Measurements from ENCODE around the gene LIF.
"Not testable (repeated sequence)": the region's sequence is repeated elsewhere in the genome, so short reads cannot be mapped to it uniquely, and the experiment has no call there.

Gene LIF

DNA sequence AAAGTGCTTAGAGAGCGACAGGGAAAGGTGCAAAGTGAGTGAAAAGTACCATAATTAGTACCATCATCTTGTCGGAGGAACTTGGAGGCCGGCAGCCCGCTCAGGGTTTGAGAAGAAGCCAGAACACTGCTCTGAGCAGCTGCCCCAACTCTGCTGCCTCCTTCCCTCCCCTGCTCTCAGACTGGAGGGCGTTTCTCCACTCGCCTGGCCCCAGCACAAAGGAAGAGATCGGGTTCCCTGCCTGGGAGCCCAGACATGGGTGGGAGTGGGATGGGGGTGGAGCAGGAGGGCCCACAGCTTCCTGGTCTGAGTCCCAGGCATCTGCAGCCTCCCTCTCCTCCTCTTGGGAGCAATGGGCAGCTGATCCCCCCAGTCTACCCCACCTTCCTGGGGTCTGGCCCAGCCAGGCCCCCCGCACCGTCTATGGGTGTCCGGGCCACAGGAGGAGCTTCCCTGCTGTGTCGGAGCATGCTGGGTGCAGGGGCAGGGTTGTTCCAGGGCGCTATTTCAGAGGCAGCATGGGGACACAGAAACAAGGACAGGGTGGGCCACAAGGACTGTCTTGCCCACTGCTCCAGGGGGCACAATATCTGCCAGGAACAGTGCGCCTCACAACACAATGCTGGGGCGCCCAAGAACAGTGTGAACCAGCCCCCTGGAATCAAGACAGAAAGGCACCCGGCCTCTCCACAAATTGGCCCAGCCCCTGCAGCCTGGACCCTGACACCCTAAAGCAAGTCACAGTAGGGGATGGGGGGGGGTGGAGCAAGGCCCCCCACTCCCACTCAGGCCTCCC lies 4.8 kb downstream of the LIF start:
- peak; percentile 39 for FAIRE-seq

GRCh38 chr22:30240541-30241417 lies 5.8 kb downstream of the LIF start:
- peak; percentile 94 for FAIRE-seq

DNA sequence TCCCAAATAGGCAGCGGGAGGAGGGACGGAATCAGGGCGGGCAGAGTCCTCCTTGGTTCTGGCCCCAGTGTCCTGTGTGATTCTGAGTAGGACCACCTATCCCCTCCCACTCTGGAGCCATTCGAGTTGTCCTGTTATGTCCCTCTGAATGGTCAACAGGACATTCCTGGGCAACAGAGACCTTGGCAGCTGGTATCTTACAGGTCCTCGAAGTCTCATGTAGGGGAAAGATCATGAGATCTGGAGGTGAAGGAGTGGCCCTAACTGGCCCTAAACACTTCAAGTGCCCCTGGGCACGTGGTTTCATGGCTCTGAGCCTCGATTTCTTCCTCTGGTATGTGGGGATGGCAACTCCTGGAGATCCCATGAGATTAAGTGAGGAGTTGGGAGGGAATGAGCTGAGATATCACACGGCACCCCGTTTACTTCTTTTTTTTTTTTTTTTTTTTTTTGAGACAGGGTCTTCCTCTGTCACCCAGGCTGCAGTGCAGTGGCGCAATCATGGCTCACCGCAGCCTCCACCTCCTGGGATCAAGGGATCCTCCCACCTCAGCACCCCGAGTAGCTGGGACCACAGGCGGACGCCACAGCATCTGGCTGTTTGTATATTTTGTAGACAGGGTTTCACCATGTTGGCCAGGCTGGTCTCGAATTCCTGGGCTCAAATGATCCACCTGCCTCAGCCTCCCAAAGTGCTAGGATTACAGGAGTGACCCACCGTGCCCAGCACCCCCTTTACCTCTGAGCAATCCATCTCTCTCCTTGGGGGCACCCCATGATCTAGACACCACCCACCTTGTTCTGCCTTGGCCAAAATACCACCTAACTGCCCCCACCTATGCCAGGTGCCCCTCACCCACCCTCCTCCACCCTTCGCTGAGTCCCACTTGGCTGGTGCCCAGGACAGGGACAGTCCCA lies 6.8 kb downstream of the LIF start:
- FAIRE-seq: peak; percentile 90

DNA sequence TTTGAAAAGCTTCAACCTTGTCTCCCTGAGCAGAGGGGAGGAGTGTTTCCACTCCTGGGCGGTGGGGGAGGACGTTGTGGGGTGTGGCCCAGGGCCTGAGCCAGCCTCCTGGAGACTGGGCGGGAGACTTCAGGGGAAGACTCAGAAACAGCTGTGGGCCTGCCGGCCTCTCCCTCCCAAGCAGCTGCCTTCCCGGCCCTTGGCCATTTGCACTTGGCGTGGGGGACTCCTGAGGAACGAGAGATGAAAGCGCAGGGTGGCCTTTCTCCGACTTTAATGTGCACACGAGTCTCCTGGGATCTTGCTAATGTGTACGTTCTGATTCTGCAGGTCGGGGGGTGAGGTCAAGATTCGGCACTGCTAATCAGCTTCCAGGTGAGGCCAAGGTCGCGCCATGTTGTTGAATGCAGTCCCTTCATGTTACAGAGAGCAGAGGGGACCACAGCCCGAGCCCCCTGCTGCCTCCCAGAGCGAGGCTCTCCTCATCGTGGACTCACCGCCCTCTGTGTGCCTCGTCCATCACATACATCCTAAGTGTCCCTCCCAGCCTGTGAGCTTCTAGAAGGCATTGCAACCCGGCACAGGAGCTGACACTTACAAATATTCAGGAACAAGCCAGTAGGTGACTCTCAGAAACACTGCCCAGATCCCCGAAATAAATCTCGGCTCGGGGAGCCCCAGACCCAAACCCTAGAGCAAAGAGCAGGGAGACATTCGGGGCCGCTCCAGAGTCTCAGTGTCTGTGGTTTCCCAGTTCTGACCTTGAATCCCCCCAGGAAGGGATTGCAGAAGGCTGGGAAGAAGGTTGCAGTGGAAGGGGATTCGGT lies 7.7 kb downstream of the LIF start:
- peak; percentile 98 for FAIRE-seq

DNA sequence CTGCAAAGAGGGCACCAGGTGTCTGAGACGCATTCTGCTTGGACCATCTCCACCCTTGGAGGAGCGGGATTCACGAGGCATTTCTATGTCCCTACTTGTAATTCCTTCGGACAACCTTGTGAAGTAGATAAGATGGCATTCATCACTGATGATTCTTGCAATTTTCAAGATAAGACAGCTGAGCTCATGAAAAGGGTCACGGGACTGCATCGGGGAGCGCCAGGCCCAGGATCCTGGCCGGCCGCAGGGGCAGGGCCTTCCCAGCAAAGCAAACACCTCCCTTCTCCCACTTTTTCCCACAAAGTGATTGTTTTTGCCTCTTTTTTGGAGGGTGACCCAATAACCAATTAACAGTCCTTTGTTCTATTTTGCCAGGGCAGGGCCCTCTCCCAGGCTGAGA lies 8.4 kb downstream of the LIF start:
- no peak for FAIRE-seq

DNA sequence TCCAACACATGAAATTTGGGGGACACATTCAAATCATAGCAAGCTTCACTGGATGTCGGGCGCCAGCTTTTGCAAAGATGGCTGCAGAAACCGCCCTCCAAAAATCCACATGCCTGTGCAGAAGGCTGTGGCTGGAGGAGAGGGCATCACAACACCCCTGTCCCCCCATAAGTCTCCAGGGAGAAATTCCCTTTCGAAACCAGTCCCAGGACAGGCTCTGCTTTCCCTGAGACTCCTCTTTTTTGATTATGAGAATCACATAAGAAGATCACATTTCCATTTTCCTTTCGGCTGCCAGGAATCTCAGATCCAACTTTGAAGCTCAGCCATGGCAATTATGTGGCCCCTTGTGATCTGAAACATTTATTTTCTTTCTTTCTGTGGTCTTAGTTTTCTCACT lies 9.7 kb downstream of the LIF start:
- FAIRE-seq: peak; percentile 97

GRCh38 chr22:30235687-30236170 lies 10.8 kb downstream of the LIF start:
- FAIRE-seq: peak; percentile 99

- FAIRE-seq: no peak
Measured at GRCh38 chr22:30234786-30235470, 11.6 kb downstream of the LIF start.

- not testable (repeated sequence) for FAIRE-seq
Measured at GRCh38 chr22:30234325-30234724, 12.2 kb downstream of the LIF start.

DNA sequence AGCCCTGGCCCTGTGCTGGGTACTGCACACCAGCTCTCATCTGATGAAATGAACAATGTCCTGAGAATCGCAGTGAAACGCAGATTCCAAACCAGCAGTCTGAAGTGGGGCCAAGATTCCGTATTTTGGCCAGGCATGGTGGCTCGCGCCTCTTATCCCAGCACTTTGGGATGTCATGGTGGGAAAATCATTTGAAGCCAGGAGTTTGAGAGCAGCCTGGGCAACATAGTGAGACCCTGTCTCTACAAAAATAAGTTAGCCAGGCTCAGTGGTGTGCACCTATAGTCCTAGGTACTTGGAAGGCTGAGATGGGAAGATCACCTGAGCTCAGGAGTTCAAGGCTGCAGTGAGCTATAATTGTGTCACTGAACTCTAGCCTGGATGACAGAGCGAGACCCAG lies 13.0 kb downstream of the LIF start:
- FAIRE-seq: no peak

GRCh38 chr22:30232716-30233218 lies 13.8 kb downstream of the LIF start:
- FAIRE-seq: no peak

DNA sequence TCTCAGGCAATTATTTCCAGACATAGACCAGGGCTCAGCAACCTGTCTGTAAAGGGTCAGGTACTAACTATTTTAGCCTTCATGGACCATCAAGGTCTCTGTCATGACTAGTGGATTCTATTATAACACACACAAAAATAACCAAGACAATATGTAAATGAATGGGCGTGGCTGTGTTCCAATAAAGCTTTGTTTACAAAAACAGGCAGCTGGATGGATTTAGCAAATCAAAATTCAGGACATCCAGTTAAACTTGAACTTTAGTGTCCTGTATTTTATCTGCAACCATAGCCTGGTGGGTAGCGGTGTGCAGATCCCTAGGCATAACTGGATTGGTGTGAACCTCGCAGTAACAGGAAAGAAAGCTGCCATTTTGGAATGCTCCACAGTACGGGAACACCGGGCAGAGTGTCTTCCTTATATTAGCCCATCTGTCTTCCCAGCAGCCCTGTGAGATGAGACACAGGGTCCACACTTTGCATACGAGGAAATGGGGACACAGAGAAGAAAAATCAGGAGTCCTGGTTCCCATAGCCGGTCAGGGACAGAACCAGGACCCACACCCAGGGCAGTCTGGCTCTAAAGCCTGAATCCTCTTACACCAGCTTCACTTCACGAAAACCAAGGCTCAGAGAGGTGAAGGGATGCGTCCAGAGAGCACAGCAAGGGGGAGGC lies 15.6 kb downstream of the LIF start:
- FAIRE-seq: no peak

DNA sequence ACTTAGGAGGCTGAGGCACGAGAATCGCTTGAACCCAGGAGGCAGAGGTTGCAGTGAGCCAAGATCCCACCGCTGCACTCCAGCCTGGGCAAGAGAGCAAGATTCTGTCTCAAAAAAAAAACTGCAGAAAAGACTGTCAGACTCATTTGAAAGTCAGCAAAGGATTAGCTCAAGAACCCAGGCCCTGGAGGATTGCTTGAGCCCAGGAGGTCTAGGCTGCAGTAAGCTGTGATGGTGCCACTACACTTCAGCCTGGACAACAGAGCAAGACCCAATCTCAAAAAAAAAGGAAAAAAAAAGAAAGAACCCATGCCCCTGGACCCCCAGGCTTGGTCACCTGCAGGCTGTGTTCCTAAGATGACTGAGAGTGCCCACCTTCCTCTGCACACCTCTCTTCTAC lies 16.2 kb downstream of the LIF start:
- no peak for FAIRE-seq

GRCh38 chr22:30228509-30229359 lies 17.8 kb downstream of the LIF start:
- FAIRE-seq: peak; percentile 96

DNA sequence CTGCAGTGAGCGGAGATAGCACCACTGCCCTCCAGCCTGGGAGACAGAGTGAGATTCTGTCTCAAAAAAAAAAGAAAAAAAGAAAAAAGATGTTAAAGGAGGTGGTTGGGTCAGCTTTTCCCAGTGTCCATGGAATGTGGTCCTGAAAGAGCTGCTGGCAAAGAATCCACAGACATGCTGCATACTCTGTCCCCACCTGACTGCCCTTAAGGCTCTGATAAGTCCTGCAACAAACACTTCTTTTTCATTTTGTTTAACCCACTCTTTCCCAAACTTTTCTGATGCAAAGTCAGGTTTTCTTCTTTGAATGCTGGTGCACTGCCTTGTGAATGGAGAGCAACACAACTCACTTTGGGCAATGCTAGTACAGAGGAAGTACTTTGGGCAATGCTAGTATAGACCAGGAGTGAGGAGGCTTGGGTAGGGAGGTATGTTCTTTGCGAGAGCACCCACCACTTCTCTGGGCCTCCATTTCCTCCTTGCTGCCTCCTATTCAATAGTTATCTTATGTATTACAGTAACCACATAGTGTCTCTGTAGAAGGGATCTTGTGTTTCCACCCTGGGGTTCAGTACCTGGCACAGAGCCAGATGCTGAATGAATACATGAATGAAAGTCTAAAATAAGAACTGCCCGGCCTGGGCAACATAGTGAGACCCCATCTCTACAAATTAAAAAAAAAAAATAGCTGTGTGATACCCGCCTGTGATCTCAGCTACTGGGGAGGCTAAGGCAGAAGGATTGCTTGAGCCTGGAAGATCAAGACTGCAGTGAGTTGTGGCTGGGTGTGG lies 18.9 kb downstream of the LIF start:
- FAIRE-seq: peak; percentile 75

DNA sequence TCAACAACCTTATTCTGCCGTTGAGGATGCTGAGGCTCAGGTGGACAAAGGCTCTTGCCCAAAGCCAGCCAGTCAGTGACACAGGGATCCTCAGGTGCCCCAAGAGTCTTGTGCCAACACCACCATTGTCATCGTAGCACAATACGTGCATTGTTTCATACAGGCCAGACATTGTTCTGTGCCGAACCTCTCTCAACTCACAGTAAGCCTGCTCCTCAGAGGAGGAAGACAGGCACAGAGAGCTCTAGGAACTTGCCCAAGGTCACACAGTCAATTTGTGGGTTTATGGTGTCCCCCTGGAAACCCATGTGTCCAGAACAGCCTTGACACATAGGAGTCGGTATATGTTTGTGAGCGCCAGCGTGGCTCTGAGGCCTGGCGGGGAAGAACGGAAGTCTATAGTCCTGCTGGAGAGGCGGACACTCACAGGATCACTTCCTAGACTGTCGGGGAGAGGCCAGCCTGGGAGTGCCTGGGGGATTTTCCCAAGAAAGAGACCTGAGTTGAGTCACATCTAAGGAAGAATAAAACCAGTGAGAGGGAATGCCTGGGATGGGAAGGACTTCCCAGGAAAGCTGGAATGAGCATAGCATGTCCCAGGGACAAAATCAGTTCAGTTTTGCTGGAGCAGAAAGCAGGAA lies 20.2 kb downstream of the LIF start:
- peak; percentile 39 for FAIRE-seq

DNA sequence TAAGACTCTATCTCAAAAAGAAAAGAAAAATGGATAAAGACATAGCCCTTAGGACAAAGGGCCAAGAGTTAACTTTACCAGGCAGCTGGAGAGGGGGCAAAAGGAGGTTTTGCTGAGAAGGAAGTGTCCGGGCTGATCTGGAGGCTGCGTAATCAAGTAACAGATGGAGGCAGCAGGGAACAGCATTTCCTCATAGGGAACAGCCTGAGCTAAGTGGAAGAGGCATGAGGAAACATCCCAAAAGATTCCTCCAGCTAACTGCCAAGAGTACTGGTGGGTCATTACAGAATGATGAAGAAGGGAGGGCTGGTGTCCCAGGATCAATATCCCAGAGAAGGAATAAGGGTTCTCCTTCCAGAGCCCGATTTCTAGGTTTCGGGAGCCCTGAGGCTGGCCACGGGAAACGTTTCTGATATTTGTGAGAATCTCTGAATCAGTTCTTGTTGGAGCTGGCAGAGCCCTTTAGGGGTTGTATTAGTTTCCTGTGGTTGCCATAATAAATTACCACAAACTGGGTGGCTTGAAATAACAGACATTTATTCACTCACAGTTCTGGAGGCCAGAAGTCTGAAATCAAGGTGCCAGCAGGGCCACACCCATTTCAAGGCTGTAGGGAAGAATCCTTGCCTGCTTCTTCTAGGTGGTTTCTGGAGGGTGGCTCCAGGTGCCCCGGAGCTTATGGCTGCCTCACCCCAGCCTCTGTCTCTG lies 21.2 kb downstream of the LIF start:
- no peak for FAIRE-seq
